HG03097 (cell line): ENCODE results near the gene GPRC5B.

ENCODE experiments used
- ATAC-seq: cut with Tn5 transposase; IDR thresholded peaks from one replicate; pipeline ENCODE4 v1.9.1; 2021; ENCODE audit not compliant: unreplicated experiment, low FRiP score

The GPRC5B gene

DNA sequence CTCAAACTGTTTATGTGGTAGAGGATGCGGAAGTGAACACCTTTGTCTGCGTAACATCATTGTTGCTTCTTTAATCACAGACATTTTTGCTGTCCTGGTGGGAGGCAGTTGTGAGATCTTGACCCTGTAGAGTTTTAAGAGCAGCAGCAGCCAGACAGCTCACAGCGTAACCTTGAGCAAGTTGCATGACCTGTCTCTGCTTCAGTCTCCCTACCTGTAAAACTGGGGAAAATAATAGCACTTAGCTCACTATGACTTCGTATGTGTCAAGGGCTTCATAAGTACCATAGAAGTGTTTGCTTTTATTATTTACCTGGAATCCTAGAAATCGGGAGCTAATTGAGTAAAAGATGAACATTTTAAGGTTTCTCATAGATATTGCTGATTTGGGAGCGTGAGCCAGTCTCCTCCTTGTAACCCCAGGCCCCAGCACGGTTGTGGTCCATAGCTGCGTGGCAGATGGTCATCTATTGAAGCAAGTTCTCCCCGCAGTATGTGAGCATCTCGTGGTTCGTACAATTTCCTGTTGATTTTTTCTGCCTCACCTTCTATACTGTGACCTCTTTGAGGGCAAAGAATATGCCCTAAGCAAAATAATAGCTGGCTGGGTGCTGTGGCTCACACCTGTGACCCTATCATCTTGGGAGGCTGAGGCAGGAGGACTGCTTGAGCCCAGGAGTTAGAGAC, 34.4 kb downstream of the GPRC5B start:
- no peak for ATAC-seq

DNA sequence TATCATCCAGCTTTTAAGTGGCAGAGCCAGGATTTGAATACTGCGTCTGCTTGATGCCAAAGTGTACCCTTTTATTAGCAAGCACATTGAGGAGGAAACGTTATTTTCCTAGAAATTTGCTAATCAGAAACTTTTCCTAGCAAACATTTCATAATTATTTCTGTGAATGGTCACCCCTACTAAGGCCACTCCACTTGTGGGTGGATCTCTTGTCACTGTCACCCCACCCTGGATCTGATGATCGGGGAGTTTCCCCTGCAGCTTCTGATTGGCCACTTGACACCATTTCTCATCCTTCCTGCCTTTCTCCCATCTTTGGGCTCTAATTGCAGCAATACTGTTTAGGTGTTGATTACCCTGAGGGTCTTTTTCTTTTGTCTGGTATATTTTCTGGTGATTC, 35.9 kb downstream of the GPRC5B start:
- no peak for ATAC-seq

DNA sequence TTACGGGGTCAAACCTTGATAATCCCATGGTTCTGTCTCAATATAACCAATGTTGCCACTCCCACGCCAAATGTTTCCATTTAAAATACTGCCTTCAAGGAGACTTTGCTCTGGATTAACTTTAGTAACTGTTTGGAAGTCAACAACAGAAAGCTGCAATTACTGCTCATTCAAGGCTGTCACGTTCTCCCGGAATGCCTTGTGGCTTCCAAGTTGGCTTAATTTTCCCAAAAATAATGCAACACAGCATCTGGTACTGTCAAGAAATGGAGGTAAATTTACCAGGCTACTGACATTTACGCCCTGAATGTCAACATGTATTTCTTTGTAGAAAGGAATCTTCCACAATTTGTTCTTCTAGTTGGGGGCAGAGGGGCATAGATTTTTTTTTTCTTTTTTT, 38.2 kb downstream of the GPRC5B start:
- no peak for ATAC-seq

DNA sequence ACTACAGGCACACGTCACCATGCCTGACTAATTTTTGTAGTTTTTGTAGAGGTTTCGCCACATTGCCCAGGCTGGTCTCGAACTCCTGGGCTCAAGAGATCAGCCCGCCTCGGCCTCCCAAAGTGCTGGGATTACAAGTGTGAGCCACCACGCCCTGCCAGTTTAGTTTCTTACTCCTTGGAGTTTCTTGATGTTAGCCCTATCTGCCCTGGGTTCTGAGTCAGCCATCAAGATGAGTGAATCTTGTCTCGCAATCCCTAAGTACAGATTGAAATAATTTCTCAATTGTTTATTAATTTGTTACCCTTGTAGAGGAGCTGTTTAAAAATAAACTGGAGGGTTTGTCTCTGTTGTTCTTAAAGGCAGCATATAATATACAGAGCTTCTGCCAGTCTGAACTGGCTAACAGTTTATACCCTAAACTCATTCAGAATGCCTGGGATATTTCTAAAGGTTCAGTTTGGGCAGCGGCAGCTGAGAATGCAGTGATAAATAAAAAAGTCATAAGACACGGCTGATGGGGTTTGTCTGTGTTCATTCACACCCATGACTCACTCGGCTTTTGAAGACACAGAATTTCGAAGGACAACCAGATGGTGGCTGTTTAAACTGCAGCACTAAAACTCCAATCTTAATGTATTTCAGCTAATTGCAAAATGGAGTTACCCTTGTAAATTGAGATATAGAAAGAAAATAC, 39.6 kb downstream of the GPRC5B start:
- no peak for ATAC-seq

DNA sequence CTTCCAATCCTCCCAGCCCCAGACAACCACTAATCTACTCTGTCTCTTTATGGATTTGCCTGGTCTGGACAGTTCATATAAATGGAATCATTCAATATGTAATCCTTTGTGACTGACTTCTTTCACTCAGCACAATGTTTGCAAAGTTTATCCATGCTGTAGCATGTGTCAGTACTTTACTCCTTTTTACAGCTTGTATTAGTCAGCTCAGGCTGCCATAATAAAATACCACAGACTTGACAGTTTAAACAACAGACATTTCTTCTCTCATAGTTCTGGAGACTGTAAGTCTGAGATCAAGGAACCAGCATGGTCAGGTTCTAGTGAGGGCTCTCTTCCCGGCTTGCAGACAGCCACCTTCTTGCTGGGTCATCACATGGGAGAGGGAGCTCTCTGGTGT, 41.3 kb downstream of the GPRC5B start:
- no peak for ATAC-seq

DNA sequence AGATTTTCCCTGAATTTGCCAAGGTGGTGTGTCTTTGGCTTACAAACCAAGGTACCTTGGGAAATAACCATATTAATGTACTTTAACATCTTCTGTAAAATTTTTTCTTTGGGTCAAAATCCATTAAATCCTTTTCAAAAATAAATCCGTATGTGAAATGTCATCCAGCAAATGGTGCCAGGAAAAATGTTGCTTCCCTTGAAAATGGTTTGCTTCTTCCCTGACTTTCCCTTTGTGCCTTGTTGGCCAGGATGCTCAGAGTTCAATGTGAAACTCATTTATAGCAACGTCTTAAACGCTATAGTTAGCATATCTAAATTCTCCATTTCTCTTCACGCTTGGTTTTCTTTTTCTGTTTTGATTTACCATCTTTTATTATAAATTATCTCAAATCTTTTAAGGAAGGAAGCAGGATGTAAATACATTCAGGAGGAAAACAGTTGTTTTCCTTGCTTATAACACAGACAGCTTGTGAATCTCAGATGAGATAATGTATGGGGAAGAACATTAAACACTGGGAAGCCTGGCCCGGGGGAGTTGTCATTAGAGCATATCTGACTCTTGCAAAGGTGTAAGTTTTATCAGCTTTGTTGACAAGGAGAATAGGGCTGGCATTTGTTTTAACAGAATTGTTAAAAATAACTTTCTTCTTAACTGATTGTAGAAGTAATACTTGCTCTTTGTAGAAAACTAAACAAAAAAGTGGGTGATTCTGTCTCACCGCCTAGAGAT, 42.1 kb downstream of the GPRC5B start:
- ATAC-seq: no peak

DNA sequence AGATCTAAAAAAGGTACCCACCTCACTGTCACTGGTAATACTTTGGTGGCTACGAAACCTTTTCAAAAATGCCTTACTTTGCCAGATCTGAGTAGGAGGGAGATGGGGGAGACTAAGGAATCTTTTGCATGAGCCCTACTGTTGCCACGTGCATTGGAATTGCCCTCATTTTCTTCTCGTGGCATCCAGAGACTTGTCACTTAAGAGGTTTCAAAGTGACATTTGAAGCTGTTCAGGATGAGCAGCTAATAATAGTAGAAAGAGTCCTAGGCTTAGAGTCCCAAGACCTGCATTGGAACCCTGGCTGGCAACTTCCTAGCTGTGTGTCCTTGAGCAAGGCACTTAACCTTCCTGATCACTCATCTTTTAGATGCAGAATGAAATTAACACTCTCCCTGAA, 43.5 kb downstream of the GPRC5B start:
- no peak for ATAC-seq

DNA sequence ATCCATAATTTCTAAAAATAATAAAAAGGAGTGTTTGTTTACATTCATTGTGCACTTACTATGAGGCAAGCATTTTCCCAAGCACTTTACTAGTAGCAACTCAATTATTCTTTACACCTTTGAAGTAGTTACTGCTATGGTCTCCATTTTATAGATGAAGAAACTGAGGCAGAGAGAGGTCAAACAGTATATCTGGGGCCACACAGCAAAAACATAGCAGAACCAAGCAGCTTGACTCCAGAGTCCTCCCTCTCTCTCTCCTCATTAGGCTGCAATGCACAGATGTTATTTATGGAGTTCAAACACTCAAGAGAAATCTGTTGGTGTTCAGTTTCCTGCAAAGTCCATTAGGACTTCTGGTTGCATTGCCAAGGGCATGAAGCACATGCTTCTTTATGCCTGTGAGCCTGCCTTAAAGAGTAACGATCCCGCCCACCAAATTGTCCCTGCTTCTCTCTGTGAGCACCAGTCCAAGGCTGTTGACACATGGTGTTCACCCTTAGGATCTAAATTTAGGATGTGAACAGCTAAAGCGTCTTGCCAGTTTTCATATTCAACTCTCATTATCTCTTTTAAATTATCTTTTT, 44.0 kb downstream of the GPRC5B start:
- ATAC-seq: no peak

DNA sequence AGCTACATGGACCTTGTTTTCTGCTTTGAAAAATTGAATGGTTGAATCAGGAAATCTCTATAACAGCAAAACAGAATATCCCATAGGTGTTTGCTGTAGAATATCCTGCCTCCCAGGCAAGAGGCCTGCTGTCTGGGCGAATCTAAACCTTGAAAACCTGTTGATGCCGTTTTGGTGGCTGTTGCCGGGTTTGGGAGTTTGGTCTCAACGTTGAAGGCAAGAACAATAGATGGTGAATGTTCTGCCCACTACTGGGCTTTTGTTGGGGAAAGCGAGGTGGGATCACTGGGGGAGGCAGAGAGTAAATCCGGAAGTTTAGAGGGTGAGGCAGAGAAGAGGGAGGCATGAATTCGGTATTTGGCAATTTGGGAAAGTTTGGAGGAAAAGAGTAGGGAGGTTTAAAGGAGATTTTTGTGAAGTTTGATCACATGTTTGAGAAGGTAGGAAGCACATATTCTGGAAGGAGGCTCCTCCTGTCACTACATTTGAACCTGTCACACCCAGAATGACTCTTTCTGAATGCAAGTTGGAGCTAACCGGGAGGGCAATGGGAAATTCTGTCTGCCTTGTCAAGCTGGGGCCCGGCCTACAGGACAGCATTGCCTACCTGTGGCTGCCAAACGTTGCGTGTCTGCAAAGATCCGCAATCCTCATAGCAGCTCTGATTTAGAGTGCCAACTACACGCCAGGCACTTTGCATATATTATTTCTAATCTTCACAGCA, 46.5 kb downstream of the GPRC5B start:
- no peak for ATAC-seq

DNA sequence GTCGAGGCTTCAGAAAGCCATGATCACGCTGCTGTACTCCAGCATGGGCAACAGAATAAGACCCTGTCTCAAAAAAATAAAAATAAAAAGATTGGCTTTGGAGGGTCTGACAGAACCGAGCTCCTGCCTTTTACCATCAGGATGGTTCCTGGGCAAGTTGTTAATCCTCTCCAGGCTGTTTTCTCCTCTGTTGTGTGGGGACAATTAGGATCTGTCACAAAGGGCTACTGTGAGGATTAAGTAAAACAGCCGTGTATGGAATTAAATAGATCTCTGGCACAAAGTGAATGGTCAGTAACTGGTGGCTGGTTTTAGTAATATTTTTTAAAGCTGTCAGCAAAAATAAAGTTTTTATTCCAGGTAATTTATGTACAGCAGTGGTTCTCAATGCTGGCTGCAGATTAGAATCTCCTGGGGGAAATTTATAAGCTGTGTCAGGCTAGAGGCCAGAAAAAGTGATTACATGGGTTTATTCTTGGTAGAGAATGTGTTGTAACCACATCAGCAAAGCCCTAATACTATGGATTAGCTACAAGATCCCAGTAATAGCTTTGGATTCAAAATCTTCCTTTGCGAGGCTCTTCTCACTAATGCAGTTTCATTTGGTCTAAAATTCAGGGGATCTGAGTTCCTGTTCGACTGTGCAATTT, 47.2 kb downstream of the GPRC5B start:
- no peak for ATAC-seq

DNA sequence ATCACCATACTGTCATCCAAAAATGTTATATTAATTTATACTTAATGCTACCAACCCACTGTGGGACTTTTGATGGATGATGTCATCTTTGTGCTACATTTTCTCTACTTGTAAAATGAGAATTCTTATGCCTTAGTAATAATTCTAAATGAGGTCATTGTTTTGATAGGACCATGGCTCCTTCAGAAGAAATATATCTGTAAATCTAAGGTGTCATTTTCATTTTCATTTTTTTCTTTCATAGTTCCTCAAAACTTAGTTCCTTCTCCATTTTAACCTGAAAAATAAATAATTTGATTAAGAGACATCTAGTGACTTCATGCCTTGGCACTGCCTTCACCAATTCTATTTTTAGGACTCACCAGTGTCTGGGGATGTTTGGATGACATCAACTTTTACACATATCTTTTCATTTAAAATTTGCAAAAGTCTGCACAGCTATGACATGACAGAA, 48.7 kb downstream of the GPRC5B start:
- no peak for ATAC-seq

DNA sequence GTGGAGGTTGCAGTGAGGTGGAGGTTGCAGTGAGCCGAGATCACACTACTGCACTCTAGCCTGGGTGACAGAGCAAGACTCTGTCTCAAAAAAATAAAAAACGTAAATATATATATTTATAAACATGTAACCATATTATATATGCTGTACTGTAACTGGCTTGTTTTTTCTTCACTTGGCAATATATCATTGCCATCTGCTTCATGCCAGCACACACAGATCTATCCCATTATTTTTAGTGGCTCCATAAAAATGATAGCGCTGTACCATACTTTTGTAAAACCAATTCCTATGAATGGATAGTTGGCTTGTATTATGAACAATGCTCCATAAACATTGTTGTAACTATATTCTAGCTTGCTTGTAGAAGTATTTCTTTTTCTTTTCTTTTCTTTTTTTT, 49.5 kb downstream of the GPRC5B start:
- no peak for ATAC-seq

DNA sequence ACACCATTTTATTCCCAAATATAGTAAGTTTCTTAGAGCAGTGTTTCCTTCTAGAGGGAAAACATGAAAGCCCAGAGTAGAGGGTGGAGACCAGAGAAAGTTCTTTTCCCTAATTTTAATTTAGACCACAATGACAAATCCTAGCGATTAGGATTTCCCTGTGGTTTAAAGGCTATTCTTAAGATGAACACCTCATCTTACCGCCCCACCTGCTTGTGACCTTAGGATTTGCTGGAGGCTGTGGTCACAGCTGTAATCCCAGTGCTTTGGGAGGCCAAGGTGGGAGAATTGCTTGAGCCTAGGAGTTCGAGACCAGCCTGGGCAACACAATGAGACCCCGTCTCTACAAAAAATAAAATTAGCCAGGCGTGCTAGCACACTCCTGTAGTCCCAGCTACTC, 51.1 kb downstream of the GPRC5B start:
- ATAC-seq: no peak

DNA sequence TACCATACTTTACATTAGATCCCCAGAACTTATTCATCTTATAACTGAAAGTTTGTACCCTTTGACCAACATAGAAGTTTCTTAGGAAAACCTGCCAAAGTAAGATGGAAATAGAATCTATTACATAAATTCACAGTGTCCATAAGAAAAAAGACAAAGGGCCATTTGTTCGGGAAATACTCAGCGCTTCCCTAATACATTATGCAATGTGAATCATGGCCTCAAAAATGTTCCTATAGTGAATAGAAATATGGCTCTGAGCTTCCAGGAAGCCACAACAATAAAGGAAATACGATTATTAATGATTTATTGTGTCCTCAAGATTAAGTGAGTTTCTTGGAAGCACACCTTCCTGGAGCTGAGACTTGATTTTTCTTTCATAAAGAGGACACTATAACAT, 51.5 kb downstream of the GPRC5B start:
- no peak for ATAC-seq

DNA sequence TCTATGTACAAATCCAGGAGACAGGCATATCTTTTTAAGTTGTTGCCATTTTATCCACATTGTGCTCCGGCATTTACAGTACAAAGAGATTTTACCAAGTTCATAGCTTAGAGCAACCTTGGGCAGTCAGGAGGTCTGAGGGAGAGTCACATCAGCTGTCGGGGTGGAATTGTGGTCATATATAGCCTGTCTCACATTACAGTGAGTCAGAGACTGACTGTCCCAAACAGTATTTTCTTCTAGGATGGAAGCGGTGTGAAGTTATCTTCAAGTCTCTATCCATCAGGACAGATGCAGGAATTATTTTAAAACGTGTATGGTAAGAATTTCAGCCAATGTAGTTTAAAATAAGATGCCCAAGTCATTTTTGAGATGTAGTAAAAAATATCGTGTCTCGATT, 53.0 kb downstream of the GPRC5B start:
- no peak for ATAC-seq

DNA sequence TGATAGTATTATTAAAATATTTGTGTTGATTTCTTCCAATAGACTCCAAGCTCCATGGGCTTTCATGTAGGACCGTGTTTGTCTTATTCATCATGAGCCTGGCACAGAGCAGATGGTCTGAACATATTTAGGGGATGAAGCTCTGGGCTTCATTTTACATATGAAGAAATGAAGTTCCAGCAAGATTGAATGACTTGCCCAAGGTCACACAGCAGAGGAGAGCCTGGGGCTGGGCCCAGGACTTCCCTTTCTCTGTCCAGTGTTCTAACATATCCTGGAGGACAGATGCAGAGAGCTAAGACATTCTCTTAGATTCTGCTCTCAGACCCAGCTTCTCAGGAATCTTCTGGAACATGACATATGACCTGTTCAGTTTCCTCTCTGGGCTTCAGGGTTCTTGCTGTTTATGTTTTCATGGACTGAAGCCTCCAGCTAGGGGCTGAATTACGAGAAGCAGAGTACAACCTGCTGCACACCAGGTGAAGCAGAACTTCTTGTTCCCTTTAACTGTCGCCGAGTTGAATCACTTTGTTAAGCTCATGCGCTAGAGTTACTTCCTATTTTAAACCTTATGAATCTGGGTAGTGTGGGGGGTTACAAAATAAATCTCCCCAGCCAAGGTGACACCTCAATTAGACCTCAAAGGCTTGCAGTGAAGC, 53.6 kb downstream of the GPRC5B start:
- ATAC-seq: no peak

DNA sequence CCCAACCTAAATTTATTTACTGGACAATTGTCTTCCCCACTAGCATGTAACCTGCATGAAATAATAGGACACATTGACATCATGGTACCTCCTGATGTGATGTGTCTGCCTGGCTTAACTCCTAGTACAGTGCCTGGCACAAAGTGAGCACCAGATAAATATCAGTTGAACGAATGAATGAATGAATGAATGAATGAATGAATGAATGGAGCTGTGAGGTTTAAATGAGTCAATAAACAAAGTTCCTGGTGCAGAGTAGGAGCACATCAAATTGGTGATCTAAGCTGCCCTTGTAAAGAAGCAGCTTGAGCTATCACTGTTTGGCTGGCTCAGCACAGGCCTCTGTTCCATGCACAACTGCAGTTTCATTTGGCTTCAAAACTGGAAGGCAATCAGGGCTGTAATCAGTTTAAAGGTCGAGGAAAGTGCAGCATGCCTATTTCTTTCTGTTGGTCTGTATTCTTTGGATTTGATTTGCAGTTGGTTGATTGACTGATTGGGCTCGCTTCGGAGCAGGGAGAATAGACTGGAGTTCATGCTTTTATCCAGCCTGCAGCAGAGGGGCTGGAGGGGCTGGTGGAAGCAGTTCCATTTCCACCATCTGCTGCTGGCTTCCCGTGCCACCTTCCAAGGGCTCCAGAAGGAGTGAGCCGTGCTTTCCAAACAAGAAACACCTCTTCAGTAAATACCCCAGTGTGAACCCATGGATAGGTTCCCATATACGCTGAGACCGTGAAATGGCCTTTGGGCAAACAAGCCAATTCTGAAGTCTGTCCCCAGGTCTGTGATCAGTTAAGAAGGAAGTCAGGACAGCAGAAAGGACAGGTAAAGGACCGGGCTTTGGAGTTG, 54.6 kb downstream of the GPRC5B start:
- ATAC-seq: no peak

DNA sequence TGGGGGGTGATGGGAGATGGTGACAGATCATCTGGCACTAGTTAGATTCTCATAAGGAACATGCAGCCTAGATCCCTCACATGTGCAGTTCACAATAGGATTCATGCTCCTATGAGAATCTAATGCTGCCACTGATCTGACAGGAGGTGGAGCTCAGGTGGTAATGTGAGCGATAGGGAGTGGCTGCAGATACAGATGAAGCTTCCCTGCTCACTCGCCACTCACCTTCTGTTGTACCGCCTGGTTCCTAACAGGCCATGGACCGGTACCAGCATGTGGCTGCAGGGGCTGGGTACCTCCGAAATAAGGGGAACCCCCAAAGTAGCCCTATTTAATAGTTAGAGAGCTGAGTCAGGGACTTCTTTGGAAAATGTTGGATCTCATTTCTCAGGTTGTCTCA, 60.4 kb downstream of the GPRC5B start:
- no peak for ATAC-seq

DNA sequence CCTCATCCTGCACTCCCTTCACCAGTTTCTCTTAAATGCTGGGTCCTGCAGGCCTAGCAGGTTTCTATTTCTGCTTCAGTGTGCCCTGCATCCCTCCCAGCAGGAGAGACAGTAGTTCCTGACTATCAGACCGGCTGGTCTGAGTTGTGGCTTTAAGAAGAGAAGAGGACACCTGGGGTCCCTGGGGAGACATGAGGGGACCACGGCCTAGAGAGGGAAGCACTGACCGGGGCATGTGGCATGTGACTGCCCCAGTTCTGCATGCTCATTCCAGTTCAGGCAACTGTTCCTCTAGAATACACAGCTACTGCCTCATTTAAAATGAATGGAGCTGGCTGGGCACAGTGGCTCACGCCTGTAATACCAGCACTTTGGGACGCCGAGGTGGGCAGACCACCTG, 61.3 kb downstream of the GPRC5B start:
- ATAC-seq: no peak
